K562 (cell line): ENCODE measurements around the gene ANKRD11. TPM values are rescaled to one million over a fixed set of nuclear protein-coding genes. Genes with fewer than 3 reads are reported as not detected.
A peak's percentile ranks its signal among the peaks of the same experiment; 100 is the strongest.

ENCODE experiments used
- CBX3 ChIP-seq, 2 experiments: IDR thresholded peaks; 1 replicate in 1 of 2; 2 replicates in 1 of 2; pipeline ENCODE4 v1.6.1; 2012; ENCODE audit warnings: inconsistent platforms in 2 of 2, low read length in 2 of 2, borderline replicate concordance in 1 of 2, control low read depth in 1 of 2
- CSDE1 ChIP-seq, 2 experiments: fragments of 450-650 bp; IDR thresholded peaks; 2 replicates each; pipeline ENCODE4 v1.6.1; 2016; ENCODE audit warnings: mild to moderate bottlenecking in 1 of 2
- ELF1 ChIP-seq: fragments of 200-800 bp; sonication (Bioruptor generic); IDR thresholded peaks from 2 replicates; pipeline ENCODE4 v1.6.1; 2016; ENCODE audit warnings: missing genetic modification characterization, missing compliant biosample characterization
- HDAC1 ChIP-seq, 2 experiments: fragments of 450-650 bp; IDR thresholded peaks; 2 replicates each; pipeline ENCODE4 v1.6.1; 2016 to 2017; ENCODE audit warnings: inconsistent platforms in 1 of 2, mild to moderate bottlenecking in 1 of 2, moderate library complexity in 1 of 2
- NELFE ChIP-seq: IDR thresholded peaks from 2 replicates; pipeline ENCODE4 v1.6.1; 2011; ENCODE audit warnings: mild to moderate bottlenecking; ENCODE audit not compliant: insufficient read depth, insufficient read length
- NFE2 ChIP-seq: IDR thresholded peaks from 2 replicates; pipeline ENCODE4 v1.6.1; 2014; ENCODE audit warnings: antibody characterized with exemption, low read depth
- NFIC ChIP-seq: fragments of 450-650 bp; IDR thresholded peaks from 2 replicates; pipeline ENCODE4 v1.6.1; 2017; ENCODE audit warnings: mild to moderate bottlenecking, inconsistent platforms
- RBM34 ChIP-seq: fragments of 200-400 bp; formaldehyde crosslinking; IDR thresholded peaks from 2 replicates; pipeline ENCODE4 v1.6.1; 2018; ENCODE audit warnings: low read length, borderline replicate concordance; ENCODE audit not compliant: insufficient read depth
- RCOR1 ChIP-seq, 2 experiments: IDR thresholded peaks; 2 replicates each; pipeline ENCODE4 v1.6.1; 2012; ENCODE audit warnings: low read depth in 2 of 2, low read length in 2 of 2, borderline replicate concordance in 1 of 2, improper control_type of control experiment in 1 of 2
- SAFB2 ChIP-seq: fragments of 200-400 bp; formaldehyde crosslinking; IDR thresholded peaks from 2 replicates; pipeline ENCODE4 v1.6.1; 2018; ENCODE audit warnings: borderline replicate concordance, low read length, low read depth, moderate library complexity; ENCODE audit not compliant: severe bottlenecking
- SREBF1 ChIP-seq: fragments of 150-350 bp; IDR thresholded peaks from 2 replicates; pipeline ENCODE4 v1.6.1; 2014; ENCODE audit warnings: antibody characterized with exemption, low read depth, low read length, borderline replicate concordance
- TAF15 ChIP-seq: fragments of 200-400 bp; formaldehyde crosslinking; IDR thresholded peaks from 2 replicates; pipeline ENCODE4 v1.6.1; 2017; ENCODE audit warnings: mild to moderate bottlenecking, low read depth, low read length, moderate library complexity
- TAL1 ChIP-seq: fragments of 450-650 bp; IDR thresholded peaks from 2 replicates; pipeline ENCODE4 v1.6.1; 2016; ENCODE audit warnings: mild to moderate bottlenecking
- TBL1XR1 ChIP-seq, 2 experiments: IDR thresholded peaks; 2 replicates each; pipeline ENCODE4 v1.6.1; 2012; ENCODE audit warnings: improper control_type of control experiment in 2 of 2, low read length in 2 of 2, mild to moderate bottlenecking in 1 of 2
- YY1 ChIP-seq, 3 experiments: IDR thresholded peaks; 2 replicates each; pipeline ENCODE4 v1.6.1; 2011; ENCODE audit warnings: low read length in 2 of 3, mild to moderate bottlenecking in 2 of 3, moderate library complexity in 2 of 3, borderline replicate concordance in 1 of 3, control low read depth in 1 of 3, low read depth in 1 of 3; ENCODE audit not compliant: insufficient read depth in 3 of 3, insufficient replicate concordance in 2 of 3, control insufficient read depth in 1 of 3, insufficient read length in 1 of 3; ENCODE audit errors: extremely low read depth in 1 of 3
- ZNF57 ChIP-seq: fragments of 450-650 bp; formaldehyde crosslinking; IDR thresholded peaks from 2 replicates; pipeline ENCODE4 v1.4.0; 2020; ENCODE audit warnings: mild to moderate bottlenecking, moderate library complexity
- ZNF785 ChIP-seq: fragments of 250-450 bp; sonication (Bioruptor Pico); IDR thresholded peaks from 2 replicates; pipeline ENCODE4 v1.4.0; 2020; ENCODE audit warnings: mild to moderate bottlenecking
- polyA plus RNA-seq, 8 experiments: library from polyadenylated mRNA; depleted of rRNA in 4 of 8; stranded (reverse) in 5 of 8; unstranded in 3 of 8; fragments of >200 nt; fragmentation: Nextera tagmentation in 2 of 8; fragmentation: Illumina TruSeq in 1 of 8; extraction: Ambion mirVana in 2 of 8; extraction: Trizol in 1 of 8; gene quantifications; 2 replicates each; pipeline versions ENCODE4 v1.2.1 to v1.2.3, GENCODE V29; 2011 to 2014; ENCODE audit warnings: inconsistent platforms in 1 of 8, missing spikeins in 1 of 8
- total RNA-seq, 7 experiments: library from RNA; depleted of rRNA in 6 of 7; stranded (reverse); fragments of >200 nt in 6 of 7; fragmentation: Illumina TruSeq in 2 of 7; extraction: Trizol in 2 of 7; gene quantifications; 2 replicates each; pipeline versions ENCODE4 v1.2.1 to v1.2.3, GENCODE V29; 2011 to 2021; ENCODE audit warnings: low replicate concordance in 1 of 7
- TF ChIP-seq, protein P1 (sequence below), 2 experiments: fragments of 450-650 bp; conservative IDR thresholded peaks; 2 replicates each; pipeline ENCODE4 v1.6.1; 2017; ENCODE audit warnings: mild to moderate bottlenecking in 2 of 2, moderate library complexity in 2 of 2
- TF ChIP-seq, protein P2 (sequence below), 2 experiments: IDR thresholded peaks; 2 replicates each; pipeline ENCODE4 v1.6.1; 2012; ENCODE audit warnings: improper control_type of control experiment in 2 of 2, low read depth in 2 of 2, low read length in 2 of 2, borderline replicate concordance in 1 of 2
- TF ChIP-seq, protein P3 (sequence below): sonication (generic); formaldehyde crosslinking; IDR thresholded peaks from 2 replicates; pipeline ENCODE4 v1.8.1; 2023; ENCODE audit warnings: mild to moderate bottlenecking, missing genetic modification reagents, moderate library complexity

ANKRD11 gene
- total and polyA plus RNA-seq, 9 of the 15 experiments (the other 6 are each of a cell fraction or from before 2014, with no cell fraction given): 4.7 to 126 (median 31.7) TPM

DNA sequence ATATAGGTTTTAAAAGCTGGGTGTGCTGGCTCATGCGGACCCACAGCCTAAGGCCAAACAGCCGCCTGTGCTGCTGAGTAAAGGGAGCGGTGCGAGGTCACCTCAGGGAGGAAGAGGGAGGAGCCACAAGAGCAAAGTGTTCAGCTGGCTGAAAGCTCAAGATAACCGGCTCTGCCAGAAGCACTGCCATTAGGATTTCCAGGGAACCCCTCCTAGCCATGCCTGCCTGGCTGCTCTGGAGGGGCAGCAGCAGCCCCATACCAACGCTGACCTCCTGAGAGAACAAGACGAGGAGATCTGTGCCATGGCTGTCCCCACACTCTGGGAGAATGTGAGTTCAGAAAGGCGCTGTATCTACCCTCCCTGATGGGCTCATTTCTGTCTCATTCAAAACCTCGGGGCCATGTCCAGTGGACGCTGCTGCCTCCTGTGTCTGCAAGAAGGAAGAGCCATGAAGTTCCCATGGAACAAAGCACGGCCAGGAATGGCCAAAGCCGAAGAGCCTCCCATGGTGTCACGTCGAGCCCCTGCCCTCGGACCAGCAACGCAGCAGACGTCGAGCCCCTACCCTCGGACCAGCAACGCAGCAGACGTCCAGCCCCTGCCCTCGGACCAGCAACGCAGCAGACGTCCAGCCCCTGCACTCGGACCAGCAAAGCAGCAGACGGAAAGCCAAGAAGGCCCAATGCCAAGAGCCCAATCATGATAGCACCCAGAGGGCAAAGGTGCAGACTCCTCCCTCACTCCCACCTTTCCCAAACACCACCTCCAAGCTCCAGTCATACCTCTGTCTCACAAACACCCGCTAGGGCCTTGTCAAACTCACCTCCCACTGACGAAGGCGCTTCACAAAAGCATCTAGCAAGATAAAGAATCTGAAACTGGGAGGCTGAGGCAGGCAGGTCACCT lies 107.0 kb downstream of the ANKRD11 start (continued):
- TF ChIP-seq, protein P1, sequence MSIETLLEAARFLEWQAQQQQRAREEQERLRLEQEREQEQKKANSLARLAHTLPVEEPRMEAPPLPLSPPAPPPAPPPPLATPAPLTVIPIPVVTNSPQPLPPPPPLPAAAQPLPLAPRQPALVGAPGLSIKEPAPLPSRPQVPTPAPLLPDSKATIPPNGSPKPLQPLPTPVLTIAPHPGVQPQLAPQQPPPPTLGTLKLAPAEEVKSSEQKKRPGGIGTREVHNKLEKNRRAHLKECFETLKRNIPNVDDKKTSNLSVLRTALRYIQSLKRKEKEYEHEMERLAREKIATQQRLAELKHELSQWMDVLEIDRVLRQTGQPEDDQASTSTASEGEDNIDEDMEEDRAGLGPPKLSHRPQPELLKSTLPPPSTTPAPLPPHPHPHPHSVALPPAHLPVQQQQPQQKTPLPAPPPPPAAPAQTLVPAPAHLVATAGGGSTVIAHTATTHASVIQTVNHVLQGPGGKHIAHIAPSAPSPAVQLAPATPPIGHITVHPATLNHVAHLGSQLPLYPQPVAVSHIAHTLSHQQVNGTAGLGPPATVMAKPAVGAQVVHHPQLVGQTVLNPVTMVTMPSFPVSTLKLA (conservative IDR thresholded peaks at IDR 0.05): peak; percentile 43 to 66; a peak in 3 of 4 replicates
- TF ChIP-seq TBL1XR1 (IDR thresholded peaks at IDR 0.05; ENCODE audit: low read length in 2 of 2) (peak in 1 of 2 experiments; percentile 59; a peak in 2 of 4 replicates), TAF15 (no peak), ZNF57 (CRISPR knock-in tag) (no peak), SAFB2 (no peak), ELF1 (tag) (no peak), NELFE (no peak), YY1 (IDR thresholded peaks at IDR 0.05; ENCODE audit: borderline replicate concordance in 1 of 3, control insufficient read depth in 1 of 3, extremely low read depth in 1 of 3, insufficient read depth in 3 of 3, insufficient read length in 1 of 3, insufficient replicate concordance in 2 of 3, low read depth in 1 of 3, low read length in 2 of 3) (peak in 2 of 3 experiments; percentile 47 to 59), CSDE1 (IDR thresholded peaks at IDR 0.05) (no peak), NFIC (peak; percentile 23; the same call in 1 of the 2 replicates), RCOR1 (IDR thresholded peaks at IDR 0.05; ENCODE audit: borderline replicate concordance in 1 of 2, low read depth in 2 of 2, low read length in 2 of 2) (peak in 1 of 2 experiments; percentile 5; a peak in 1 of 4 replicates), SREBF1 (no peak), RBM34 (no peak), TAL1 (peak; percentile 33; the same call in 1 of the 2 replicates), ZNF785 (CRISPR knock-in tag) (no peak), HDAC1 (IDR thresholded peaks at IDR 0.05) (peak in 1 of 2 experiments; percentile 53; a peak in 2 of 4 replicates), NFE2 (peak; percentile 17; the same call in 1 of the 2 replicates), CBX3 (IDR thresholded peaks at IDR 0.05; ENCODE audit: borderline replicate concordance in 1 of 2, low read length in 2 of 2) (0 out of 3 replicates have a peak, but pooled peaks of 1 of the 2 experiments have one; percentile 43)
- TF ChIP-seq, protein P2, sequence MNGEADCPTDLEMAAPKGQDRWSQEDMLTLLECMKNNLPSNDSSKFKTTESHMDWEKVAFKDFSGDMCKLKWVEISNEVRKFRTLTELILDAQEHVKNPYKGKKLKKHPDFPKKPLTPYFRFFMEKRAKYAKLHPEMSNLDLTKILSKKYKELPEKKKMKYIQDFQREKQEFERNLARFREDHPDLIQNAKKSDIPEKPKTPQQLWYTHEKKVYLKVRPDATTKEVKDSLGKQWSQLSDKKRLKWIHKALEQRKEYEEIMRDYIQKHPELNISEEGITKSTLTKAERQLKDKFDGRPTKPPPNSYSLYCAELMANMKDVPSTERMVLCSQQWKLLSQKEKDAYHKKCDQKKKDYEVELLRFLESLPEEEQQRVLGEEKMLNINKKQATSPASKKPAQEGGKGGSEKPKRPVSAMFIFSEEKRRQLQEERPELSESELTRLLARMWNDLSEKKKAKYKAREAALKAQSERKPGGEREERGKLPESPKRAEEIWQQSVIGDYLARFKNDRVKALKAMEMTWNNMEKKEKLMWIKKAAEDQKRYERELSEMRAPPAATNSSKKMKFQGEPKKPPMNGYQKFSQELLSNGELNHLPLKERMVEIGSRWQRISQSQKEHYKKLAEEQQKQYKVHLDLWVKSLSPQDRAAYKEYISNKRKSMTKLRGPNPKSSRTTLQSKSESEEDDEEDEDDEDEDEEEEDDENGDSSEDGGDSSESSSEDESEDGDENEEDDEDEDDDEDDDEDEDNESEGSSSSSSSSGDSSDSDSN (IDR thresholded peaks at IDR 0.05; ENCODE audit: borderline replicate concordance in 1 of 2, low read depth in 2 of 2, low read length in 2 of 2): peak in 1 of 2 experiments; percentile 68; a peak in 1 of 4 replicates
- TF ChIP-seq, protein P3, sequence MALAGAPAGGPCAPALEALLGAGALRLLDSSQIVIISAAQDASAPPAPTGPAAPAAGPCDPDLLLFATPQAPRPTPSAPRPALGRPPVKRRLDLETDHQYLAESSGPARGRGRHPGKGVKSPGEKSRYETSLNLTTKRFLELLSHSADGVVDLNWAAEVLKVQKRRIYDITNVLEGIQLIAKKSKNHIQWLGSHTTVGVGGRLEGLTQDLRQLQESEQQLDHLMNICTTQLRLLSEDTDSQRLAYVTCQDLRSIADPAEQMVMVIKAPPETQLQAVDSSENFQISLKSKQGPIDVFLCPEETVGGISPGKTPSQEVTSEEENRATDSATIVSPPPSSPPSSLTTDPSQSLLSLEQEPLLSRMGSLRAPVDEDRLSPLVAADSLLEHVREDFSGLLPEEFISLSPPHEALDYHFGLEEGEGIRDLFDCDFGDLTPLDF: no peak
